Endometrial microvascular endothelial cells (primary cell): ENCODE data around the gene ATP10B. TPM values are rescaled to one million over a fixed set of nuclear protein-coding genes. Genes with fewer than 3 reads are reported as not detected.
"Not testable (repeated sequence)": the region's sequence is repeated elsewhere in the genome, so short reads cannot be mapped to it uniquely, and the experiment has no call there.

Source experiments
- in situ Hi-C: cut with HindIII; loops from 2 replicates; pipeline ENCODE4 v1.10.0; 2017; ENCODE audit warnings: low sequenced_read_pairs, low pct_unique_long_range_greater_than_20kb; ENCODE audit errors: inconsistent ontology term
- total RNA-seq: library from RNA; depleted of rRNA; stranded (reverse); fragments of >200 nt; gene quantifications from one replicate; pipeline ENCODE4 v1.2.3, GENCODE V29; 2015; ENCODE audit errors: inconsistent ontology term

Gene ATP10B
- total RNA-seq, 1 donor from 2014 or later = not detected

- in situ Hi-C loops = no loop called here
Measured at GRCh38 chr5:160835818-160836528, 16.0 kb downstream of the ATP10B start.

- in situ Hi-C loops = no loop called here
Measured at GRCh38 chr5:160835376-160835775, 16.6 kb downstream of the ATP10B start.

GRCh38 chr5:160833806-160834205, 18.2 kb downstream of the ATP10B start:
- in situ Hi-C loops = no loop called here

GRCh38 chr5:160831801-160832200, 20.2 kb downstream of the ATP10B start:
- in situ Hi-C loops = no loop called here

- in situ Hi-C loops = no loop called here
Measured at GRCh38 chr5:160824301-160825001, 27.6 kb downstream of the ATP10B start.

GRCh38 chr5:160812996-160813395, 39.0 kb downstream of the ATP10B start:
- in situ Hi-C loops = not testable (repeated sequence)

- in situ Hi-C loops = no loop called here
Measured at GRCh38 chr5:160805376-160805775, 46.6 kb downstream of the ATP10B start.

GRCh38 chr5:160802592-160802991, 49.4 kb downstream of the ATP10B start:
- in situ Hi-C loops = no loop called here

GRCh38 chr5:160800375-160801275, 51.4 kb downstream of the ATP10B start:
- in situ Hi-C loops = no loop called here

GRCh38 chr5:160799184-160799583, 52.8 kb downstream of the ATP10B start:
- in situ Hi-C loops = no loop called here

- in situ Hi-C loops = no loop called here
Measured at GRCh38 chr5:160797020-160797419, 55.0 kb downstream of the ATP10B start.

GRCh38 chr5:160793530-160793899, 58.5 kb downstream of the ATP10B start:
- in situ Hi-C loops = no loop called here

- in situ Hi-C loops = no loop called here
Measured at GRCh38 chr5:160792732-160793529, 59.1 kb downstream of the ATP10B start.

- in situ Hi-C loops = no loop called here
Measured at GRCh38 chr5:160792281-160792680, 59.7 kb downstream of the ATP10B start.

GRCh38 chr5:160789219-160789859, 62.7 kb downstream of the ATP10B start:
- in situ Hi-C loops = no loop called here

- in situ Hi-C loops = no loop called here
Measured at GRCh38 chr5:160788102-160788660, 63.8 kb downstream of the ATP10B start.

- in situ Hi-C loops = no loop called here
Measured at GRCh38 chr5:160787240-160787639, 64.8 kb downstream of the ATP10B start.

GRCh38 chr5:160774666-160775315, 77.2 kb downstream of the ATP10B start:
- in situ Hi-C loops = no loop called here
